GM18507 (cell line): ENCODE results near the gene DUSP9.

ENCODE experiments used
- DNase-seq: peaks from one replicate; pipeline ENCODE4 v3.0.0; 2011; ENCODE audit warnings: low read depth; ENCODE audit not compliant: insufficient read length; ENCODE audit errors: extremely low spot score
- FAIRE-seq: peaks from 2 replicates; lab custom pipeline; 2011; peaks lifted over from hg19 to GRCh38; lab: Jason Lieb, UNC

Gene DUSP9

DNA sequence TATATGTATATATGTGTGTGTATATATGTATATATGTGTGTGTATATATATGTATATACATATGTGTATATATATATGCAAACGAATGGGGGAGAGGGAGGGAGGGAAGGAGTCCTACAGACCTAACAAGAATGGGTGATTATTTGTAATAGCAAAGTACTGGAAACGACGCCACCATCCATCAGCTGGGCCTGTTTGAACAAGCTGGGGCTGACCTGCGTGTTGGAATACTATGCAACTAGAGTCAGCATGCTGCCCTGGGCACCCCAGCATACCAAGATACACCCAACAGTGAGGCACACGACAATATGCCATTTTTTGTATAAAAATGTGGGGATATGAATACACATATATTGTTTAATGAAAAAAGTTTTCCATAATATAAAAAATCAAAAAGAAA, 26.4 kb upstream of the DUSP9 start:
- FAIRE-seq, result no peak
- DNase-seq, result no peak

DNA sequence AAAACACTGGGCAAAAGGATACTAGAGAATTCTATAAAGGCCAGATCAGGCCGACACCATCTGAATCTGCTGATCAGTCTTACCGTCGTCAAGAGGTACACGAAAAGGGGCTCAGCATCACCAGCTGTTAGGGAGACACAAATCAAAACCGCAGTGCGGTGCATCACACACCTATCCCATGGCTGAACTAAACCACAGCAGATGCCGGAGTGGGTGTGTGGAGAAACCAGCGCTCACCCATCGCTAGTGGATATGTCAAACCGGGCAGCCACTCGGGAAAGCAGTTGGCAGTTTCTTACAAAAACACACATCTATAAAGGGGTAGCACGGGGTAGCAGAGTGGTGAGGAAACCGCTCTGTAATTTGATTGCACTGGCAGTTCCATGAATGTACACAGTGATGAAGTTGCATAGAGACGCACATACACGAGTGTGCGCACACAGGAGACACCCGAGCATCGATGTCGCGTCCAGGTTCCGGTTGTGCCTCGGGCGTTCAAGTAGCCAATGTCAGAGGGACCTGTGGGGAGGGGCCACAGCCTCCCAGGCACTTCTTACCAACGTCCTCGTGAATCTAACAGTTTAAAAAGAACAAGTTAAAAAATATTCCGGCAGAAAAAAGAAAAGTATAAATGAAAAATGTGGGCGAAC, 24.9 kb upstream of the DUSP9 start:
- no peak for DNase-seq
- no peak for FAIRE-seq

DNA sequence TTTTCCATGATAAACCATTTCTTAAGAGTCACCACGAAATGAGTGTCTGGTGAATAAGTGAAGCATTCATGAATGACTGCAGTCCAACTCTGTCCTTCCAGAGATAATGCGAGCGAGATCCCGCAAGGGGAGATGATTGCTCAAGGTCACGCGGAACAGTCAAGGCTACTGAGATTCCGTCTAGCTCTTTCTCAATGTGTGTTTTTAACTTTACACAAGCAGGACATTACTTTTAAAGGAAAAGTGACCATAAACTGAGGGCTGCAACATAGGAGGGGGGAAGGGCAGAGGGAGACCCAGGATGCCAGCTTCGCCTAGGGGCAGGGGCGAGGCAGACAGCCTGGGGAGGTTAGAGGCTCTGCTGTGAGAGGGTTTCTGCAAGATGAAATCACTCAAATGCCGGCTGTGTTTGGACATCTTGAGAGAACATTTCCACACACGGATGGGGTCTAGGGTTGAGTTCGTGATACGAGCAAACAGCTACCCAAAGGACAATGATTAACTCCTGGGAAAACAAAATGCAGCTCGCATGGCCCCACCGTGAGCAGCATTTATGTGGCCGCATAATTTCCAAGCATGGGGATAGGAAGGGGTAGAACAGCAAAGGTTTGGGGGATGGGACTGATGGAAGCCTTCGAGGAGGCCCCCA, 24.2 kb upstream of the DUSP9 start:
- no peak for DNase-seq
- no peak for FAIRE-seq

DNA sequence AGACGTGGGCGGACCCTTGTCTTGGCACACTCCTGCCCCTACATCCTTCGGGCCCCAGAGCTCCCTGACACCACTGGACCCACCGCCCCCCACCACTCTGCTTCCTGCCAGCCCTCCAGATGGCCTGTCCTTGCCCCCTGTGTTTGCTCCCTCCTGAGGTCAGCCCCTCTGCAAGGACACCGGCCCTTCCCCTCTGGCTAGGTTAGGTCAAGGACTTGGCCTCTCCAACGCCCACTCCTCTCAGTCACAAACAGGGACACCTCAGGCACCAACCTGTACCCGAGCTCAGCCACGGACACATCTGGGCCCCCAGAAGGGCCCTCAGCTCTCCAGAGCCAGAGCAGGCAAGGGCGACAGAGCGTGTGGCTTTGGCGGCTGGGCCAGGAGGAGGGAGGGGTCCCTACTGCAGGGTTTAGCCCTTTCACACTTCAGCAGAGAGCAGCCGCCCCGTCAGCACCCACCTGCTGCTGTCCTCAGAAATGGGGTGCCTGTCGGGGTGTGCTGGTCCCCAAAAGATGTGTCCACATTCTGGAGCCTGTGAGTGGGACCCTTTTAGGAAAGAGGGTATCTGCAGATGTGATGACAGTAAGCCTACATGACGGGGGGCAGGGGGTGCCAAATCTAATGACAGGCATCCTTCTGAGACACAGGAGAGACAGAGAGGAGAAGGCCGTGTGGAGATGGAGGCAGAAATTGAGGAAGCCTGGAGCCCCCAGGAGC, 23.5 kb upstream of the DUSP9 start:
- FAIRE-seq (no peak), DNase-seq (no peak)

DNA sequence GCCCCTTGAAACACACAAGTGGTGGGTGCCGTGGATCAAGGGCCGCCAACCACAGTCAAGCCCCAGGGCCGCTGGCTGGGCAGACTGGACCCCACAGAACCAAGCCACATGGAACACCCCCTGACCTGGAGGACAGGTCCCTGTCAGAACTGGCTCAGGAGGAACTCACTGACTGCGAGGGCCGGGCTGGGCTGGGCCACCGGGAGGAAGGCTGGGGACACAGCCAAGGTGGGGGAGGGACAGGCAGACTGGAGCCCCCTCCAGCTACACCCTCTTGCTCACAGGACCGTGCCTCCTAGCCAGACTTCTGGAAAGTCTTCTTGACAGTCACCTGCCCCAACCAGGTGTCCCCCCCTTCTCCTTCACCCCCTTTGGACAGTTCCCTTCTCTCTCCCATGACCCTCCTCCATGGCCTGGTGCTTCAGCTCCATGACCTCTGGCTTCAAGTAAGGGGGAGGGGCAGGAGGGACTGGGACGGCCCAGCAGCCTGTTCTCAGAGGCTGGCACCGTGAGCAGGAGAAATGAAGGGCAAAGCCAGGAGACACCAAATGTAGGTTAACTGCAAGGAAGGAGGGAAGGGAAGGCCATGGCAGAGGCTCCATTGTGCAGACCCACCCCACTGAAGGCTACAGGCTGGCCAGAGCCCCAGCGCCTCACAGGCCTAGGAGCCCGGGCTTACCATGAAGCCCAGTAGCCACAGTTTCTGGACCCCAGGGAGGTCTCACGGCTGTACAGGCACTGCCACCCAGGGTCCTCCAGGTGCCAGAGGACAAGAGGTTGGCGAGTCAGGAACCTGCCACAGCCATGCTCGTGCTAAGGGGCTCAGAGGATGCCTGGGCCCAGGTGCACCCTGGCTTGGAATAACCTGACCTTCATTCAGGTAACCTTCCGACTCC, 22.6 kb upstream of the DUSP9 start:
- no peak for FAIRE-seq
- no peak for DNase-seq

DNA sequence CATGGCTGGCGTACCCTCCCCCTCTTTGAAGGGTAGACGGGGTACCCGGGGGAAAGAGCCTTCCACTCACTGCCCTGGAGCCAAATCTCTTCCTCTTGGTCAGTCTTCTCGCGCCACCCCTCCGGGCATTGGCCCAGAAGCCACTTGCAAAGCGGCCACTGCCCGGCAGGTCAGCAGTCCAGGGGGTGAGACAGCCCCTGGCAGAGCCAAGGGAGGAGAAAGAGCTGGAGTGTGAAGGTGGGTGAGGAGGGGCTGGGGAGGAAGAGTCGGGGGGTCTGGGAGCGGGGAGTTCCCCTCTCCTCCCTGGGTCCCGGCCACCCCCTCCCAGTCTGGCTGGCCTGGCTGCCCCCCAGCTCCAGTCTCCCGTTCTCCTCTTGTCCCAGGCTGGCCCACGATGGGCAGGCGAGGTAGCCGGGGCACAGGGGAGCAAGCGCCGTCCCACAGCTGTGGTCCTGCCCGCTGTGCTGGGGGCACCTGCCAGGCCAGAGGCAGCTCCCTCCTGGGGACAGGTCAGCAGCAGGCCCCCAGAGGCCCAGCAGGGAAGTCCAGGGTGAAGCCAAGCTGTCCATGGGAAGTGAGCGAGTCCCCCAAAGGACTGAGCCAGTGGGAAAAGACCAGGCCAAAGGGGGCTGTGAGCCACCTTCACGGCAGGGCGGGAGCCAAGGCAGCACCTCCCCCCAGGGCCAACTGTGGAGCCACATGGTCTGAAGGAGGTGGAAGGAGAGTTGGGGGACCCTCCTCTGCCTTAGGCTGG, 21.6 kb upstream of the DUSP9 start:
- DNase-seq, result no peak
- no peak for FAIRE-seq

DNA sequence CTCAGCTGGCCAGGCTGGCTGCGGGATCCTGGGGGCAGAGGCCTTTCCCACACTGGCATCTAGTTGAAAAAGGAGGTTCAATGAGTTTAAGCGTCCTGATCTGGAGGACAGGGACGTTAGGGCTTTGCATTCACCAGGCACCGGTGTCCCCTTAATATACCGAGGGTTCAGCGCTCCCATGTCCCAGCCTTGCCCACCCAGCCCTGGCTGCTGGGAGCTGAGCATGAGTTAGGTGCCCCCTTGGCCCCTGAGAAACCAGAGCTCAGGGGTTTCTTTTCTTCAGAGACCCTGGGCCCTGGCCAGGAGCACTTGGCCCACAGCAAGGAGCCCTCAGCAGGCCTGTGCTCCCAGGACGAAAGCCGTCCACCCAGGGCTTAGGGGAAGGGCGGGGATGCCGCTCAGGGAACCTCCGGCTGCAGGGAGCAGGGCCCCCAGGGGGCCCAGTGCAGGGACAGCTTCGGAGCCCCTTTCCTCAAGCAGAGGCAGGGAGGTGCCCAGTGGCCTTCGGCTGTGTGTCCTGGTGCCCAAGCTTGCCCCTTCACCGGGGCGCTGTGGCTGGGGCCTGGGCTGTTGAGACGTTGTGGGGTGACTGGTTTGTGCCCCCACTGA, 20.9 kb upstream of the DUSP9 start:
- FAIRE-seq (no peak), DNase-seq (no peak)

DNA sequence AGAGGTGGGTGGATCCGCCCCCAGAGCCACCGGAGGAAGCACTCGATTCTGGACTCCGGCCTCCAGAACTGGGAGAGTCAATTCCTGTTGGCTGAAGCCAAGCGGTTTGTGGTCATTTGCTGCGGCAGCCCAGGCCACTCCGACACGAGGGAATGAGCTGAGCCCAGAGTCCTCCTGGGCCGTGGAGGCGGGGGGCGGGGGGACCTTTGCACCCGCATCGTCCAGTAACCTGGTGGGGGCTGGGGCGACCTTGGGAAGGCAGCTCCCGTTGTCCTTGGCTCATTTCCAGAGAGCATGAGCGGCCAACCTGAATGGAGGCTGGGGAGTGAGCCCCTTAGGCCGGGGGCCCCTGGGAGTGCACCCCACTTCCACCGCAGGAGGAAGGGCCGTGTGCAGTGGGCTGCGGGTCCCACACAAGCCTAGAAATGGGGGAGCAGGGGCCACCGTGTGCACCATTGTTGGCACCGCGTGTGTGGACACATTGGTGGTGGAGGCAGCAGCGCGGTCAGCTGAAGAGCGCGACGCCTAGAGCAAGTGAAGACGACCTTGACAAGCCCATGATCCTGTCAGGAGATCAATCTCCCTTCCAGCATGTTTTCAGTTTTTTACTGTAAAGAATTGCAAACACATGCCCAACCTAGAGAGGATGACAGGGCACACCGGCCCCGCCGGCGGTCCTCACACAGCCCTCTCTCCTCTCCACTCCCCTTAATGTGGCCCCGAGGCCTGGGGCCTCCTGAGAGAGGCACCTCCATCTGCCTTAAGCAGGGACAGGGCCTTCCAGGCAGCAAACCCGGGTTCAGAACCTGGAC, 19.9 kb upstream of the DUSP9 start:
- DNase-seq, result no peak
- no peak for FAIRE-seq

DNA sequence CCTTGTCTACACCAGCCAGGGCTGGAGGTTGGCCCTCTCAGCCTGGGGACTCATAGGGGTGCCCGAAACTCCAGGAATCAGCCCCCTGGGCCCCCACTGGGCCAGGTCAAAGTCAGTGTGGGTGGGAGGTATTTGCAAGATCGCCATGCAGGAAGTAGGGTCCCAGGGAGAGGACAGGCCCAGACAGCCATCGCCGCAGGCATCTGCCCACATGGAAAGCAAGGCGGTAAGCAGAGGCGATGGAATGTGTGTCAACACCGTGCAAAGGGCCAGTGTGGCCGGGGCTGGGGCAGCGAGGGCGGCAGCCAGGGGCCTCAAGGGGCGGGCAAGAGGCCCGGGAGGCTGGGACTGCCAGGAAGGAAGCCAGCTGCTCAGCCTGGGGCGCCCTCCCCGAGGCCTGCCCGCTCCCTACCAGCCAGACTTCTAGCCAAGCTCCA, 19.3 kb upstream of the DUSP9 start:
- DNase-seq, result no peak
- FAIRE-seq, result no peak

DNA sequence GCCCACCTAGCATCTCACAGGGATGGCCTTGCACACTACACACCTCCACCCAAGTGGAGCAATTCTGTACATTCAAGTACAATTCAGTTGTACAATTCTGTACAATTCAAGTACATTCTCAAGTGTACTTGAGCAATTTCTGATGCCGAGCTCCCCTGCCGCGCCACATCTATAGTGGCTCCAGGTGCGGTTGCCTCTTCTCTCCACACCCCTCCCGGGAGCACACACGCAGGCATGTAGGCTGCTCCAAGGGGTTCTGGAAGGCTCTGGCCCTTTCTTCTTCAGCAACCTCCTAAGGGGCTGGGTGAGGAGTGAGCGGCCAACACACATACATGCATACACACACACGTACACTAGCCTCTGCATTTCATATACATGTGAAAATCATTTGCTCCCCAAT, 18.9 kb upstream of the DUSP9 start:
- DNase-seq, result no peak
- FAIRE-seq, result no peak

DNA sequence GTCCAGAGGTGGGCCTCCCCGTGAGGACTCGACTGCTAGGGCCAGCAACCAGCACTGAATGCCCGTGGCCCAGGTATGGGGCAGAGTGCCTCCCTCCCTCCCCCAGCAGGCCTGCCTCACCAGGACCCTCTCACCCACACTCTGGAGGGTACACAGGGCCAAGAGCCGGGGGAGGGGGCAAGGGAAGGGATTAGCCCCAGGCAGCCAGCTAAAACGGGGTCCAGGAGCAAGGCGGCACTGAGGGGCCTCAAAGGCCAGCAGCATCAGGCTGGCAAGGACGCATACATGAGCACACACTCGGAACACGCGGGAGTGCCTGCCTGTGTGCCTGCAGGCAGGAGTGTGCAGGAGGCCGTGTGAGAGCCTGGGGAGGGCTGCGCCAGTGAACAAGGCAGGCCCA, 18.3 kb upstream of the DUSP9 start:
- no peak for FAIRE-seq
- no peak for DNase-seq

DNA sequence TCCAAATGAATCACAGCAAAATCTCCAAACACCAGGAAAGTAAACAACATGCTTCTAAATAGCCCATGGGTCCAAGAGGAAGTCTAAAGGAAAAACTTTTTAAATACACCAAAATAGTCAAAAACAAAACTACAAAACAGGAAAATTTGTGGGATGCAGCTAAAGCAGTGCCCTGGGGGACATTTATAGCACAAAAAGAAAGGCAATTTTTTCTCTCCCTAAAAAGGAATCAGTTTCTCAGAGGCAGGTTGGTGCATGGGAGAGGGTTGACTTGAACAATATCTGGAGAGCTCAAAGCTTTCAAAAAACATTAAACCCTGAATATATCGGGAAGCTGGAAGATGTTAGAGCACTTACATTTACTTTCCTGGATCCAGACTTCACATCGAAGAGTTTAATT, 15.7 kb upstream of the DUSP9 start:
- FAIRE-seq, result no peak
- DNase-seq, result no peak

DNA sequence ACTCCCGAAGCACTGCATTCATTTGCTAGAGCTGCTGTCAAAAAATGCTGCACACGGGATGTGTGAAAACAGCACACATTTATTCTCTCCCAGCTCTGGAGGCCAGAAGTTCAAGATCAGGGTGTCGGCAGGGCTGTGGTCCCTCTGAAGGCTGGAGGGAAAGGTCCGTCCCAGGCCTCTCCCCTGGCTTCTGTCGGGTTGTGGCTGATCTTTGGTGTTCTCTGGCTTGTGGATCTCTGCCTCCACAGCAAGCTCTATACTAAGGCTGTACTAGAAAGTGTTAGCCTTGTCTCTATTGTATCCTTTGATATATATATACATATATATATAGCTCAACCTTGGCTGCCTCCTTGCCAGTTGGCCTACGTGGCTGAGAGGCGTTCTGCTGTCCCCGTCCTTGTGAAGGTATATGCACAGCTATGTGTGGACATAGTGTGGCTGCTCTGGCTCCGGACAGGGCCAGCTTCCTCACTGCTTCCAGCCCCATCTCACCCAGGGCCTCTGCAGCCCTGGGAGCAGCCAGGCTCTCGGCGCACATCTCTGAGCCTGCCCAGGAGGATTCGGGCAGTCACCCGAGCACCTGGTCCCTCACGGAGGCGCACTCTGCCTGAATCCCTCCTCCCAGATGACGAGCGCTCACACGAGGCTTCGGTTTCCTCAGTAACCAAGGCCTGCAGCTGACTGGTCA, 15.0 kb upstream of the DUSP9 start:
- FAIRE-seq (no peak), DNase-seq (no peak)

DNA sequence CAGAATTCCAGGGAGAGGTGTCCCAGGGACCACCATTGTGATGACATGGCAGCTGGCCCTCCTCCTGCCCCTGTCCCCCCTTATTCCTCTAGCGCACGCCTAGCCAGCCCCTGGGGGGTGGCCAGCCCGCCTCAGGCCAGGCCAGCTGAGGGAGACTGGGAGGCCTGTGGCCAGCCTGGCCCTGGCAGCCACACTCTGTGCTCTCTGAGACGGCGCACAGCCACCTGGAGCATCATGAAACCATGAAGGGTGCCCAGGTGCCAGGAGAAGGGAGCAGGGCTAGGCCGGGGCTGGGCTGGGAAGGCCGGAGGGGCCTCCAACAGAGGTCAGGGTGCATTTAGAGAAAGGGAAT, 14.4 kb upstream of the DUSP9 start:
- no peak for FAIRE-seq
- no peak for DNase-seq

DNA sequence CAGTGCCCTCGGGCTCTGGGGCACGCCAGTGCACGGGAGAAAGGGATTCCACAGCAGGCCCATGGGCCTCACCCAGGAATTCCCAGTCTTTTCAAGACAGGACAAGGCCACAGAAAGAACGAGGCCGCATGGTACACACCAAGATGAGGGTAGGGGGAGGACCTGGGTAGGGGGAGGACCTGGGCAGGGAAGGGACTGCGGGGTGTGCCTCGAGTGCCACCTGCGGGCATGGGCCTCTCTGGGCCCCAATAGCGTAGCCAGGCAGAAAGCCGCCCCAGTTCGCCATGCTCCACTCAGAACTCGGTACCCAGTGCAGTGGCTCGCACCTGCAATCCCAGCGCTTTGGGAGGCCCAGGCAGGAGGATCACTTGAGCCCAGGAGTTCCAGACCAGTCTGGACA, 14.0 kb upstream of the DUSP9 start:
- DNase-seq, result no peak
- FAIRE-seq, result no peak

DNA sequence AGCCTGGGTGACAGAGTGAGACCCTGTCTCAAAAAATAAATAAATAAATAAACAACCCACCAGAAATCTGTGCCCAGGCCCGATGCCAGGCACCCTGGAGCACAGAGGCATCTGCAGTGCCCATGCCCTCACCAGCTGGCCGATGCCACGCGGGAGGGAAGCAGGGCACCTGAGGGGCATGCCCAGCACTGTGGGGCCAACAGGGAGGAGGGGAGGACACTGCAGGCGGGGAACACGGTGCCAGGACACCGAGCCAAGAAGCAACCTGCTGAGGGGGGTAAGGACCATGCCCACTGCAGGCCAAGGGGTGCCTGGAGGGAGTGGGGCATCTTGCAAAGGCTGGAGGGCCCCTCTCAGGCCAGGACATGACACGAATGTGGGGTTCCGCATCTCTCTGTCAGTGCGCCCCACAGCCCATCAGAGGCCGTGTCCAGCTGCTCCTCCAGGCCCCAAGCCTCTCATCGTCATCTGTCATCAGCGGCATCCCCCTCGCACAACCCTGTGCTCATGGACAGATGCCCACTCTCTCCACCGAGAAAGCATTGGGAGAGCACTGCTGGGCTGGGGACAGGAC, 13.3 kb upstream of the DUSP9 start:
- FAIRE-seq, result no peak
- no peak for DNase-seq

DNA sequence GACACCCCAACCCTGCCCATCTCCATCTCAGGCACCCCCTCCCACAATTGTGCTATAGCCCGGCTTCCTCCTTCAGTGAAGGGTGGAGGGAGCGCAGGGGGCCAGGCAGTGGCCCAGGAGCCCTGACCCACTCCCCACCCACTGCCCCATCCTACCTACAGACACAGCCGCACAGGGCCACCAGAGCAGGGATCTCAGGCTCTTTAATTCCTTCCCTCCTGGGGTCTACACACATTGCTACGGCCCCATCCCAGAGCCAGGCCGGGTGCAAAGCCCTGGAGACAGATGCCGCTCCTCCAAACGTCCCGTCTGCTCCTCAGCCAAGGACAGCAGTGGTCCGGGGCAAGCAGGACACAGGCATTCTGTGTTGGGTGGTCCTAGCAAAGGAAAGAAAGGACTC, 12.8 kb upstream of the DUSP9 start:
- DNase-seq (no peak), FAIRE-seq (no peak)
